MM.1S (cell line): ENCODE measurements around the gene RCVRN.

Source experiments
- DNase-seq: peaks from one replicate; pipeline ENCODE4 v3.0.0-alpha.2; 2015
- H2AFZ ChIP-seq: fragments of 300-600 bp; sonication (generic); 2 replicates; pipeline ENCODE4 v1.6.0; 2016; ENCODE audit warnings: antibody characterized with exemption, low read length
- H3F3A ChIP-seq: fragments of 300-600 bp; sonication (generic); 2 replicates; pipeline ENCODE4 v1.6.1; 2016; ENCODE audit warnings: mild to moderate bottlenecking, antibody characterized with exemption, low read length, moderate library complexity, mixed read lengths; ENCODE audit not compliant: insufficient read depth
- H3K27ac ChIP-seq: fragments of 300-600 bp; sonication (generic); 2 replicates; pipeline ENCODE4 v1.5.1; 2016; ENCODE audit warnings: mild to moderate bottlenecking, low read length
- H3K27me3 ChIP-seq: fragments of 300-600 bp; sonication (generic); replicated peaks from 2 replicates; pipeline ENCODE4 v1.6.0; 2016; ENCODE audit warnings: low read length; ENCODE audit not compliant: insufficient read depth
- H3K36me3 ChIP-seq: fragments of 300-600 bp; sonication (generic); replicated peaks from 2 replicates; pipeline ENCODE4 v1.6.1; 2016; ENCODE audit warnings: mild to moderate bottlenecking, low read length, mixed read lengths; ENCODE audit not compliant: insufficient read depth
- H3K4me1 ChIP-seq: fragments of 300-600 bp; sonication (generic); 2 replicates; pipeline ENCODE4 v1.6.1; 2016; ENCODE audit warnings: low read length, mixed read lengths
- H3K4me2 ChIP-seq: fragments of 300-600 bp; sonication (generic); 2 replicates; pipeline ENCODE4 v1.6.0; 2016; ENCODE audit warnings: low read depth, low read length
- H3K4me3 ChIP-seq: fragments of 300-600 bp; sonication (generic); 2 replicates; pipeline ENCODE4 v1.5.1; 2016; ENCODE audit warnings: low read length, mixed read lengths
- H3K79me2 ChIP-seq: fragments of 300-600 bp; sonication (generic); 2 replicates; pipeline ENCODE4 v1.6.1; 2016; ENCODE audit warnings: mixed run types, low read length, mixed read lengths
- H3K9ac ChIP-seq: fragments of 300-600 bp; sonication (generic); 2 replicates; pipeline ENCODE4 v1.6.1; 2016; ENCODE audit warnings: low read length, mixed read lengths
- H3K9me2 ChIP-seq: fragments of 300-600 bp; sonication (generic); replicated peaks from 2 replicates; pipeline ENCODE4 v1.6.1; 2016; ENCODE audit warnings: mild to moderate bottlenecking, low read length, mixed read lengths; ENCODE audit not compliant: insufficient read depth
- H3K9me3 ChIP-seq: fragments of 300-600 bp; sonication (generic); replicated peaks from 2 replicates; pipeline ENCODE4 v1.6.1; 2016; ENCODE audit warnings: mild to moderate bottlenecking, low read length, mixed read lengths; ENCODE audit not compliant: insufficient read depth
- H4K20me1 ChIP-seq: fragments of 300-600 bp; sonication (generic); 2 replicates; pipeline ENCODE4 v1.6.1; 2016; ENCODE audit warnings: mild to moderate bottlenecking, low read length, moderate library complexity, mixed read lengths; ENCODE audit not compliant: insufficient read depth
- EZH2 ChIP-seq: fragments of 300-600 bp; sonication (generic); optimal IDR thresholded peaks from 2 replicates; pipeline ENCODE3; 2017; ENCODE audit warnings: low read depth, mild to moderate bottlenecking, antibody characterized with exemption, low read length, mixed read lengths
- EZH2phosphoT487 ChIP-seq: fragments of 300-600 bp; sonication (generic); IDR thresholded peaks from 2 replicates; pipeline ENCODE4 v1.6.1; 2018; ENCODE audit warnings: antibody characterized with exemption, low read length
- TF ChIP-seq, protein P1 (sequence below): fragments of 300-600 bp; sonication (generic); IDR thresholded peaks from 2 replicates; pipeline ENCODE4 v1.5.1; 2016; ENCODE audit warnings: antibody characterized with exemption, low read length, mixed read lengths

Gene RCVRN

DNA sequence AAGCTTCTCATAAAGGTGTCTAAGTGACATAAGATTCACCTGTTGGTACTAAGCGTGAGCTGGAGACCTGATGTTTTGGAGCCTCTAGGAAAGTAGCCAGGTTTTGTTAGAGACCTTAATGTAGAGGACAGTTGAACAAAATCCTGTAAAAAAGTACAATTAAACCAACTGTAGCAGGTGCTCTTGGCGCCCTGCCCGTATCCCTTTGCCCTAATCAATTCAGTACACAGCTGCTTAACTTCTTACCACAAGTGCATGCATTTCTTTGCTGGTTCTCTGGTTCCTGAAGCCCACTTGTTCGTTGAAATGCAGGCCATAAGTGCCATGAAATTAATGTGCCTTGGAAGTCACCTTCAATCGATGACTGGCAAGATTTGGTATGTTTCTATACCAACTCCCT, 54.9 kb downstream of the RCVRN start:
- H3K27ac ChIP-seq = no peak overlapping the region
- H3K79me2 ChIP-seq = no peaks in the 10 kb centered on the region
- H2AFZ ChIP-seq = no peak overlapping the region
- no peaks in the 10 kb centered on the region for H3K9me3 ChIP-seq
- no peaks in the 10 kb centered on the region for H3K4me1 ChIP-seq
- no peak for TF ChIP-seq EZH2
- TF ChIP-seq EZH2phosphoT487 = no peak
- TF ChIP-seq, protein P1, sequence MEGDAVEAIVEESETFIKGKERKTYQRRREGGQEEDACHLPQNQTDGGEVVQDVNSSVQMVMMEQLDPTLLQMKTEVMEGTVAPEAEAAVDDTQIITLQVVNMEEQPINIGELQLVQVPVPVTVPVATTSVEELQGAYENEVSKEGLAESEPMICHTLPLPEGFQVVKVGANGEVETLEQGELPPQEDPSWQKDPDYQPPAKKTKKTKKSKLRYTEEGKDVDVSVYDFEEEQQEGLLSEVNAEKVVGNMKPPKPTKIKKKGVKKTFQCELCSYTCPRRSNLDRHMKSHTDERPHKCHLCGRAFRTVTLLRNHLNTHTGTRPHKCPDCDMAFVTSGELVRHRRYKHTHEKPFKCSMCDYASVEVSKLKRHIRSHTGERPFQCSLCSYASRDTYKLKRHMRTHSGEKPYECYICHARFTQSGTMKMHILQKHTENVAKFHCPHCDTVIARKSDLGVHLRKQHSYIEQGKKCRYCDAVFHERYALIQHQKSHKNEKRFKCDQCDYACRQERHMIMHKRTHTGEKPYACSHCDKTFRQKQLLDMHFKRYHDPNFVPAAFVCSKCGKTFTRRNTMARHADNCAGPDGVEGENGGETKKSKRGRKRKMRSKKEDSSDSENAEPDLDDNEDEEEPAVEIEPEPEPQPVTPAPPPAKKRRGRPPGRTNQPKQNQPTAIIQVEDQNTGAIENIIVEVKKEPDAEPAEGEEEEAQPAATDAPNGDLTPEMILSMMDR = no peak
- H4K20me1 ChIP-seq = no peaks in the 10 kb centered on the region
- H3K4me3 ChIP-seq = no peak overlapping the region
- no peaks in the 10 kb centered on the region for H3K9me2 ChIP-seq
- H3K4me2 ChIP-seq = no peak overlapping the region
- 0 out of 2 replicates have a peak, but pooled peaks cover 2% of the 10 kb centered on the region for H3K27me3 ChIP-seq
- no peak for DNase-seq
- H3K36me3 ChIP-seq = no peaks in the 10 kb centered on the region
- no peak overlapping the region for H3K9ac ChIP-seq
- no peaks in the 10 kb centered on the region for H3F3A ChIP-seq
